Measurements from ENCODE around the gene TSPAN4.

The TSPAN4 gene

DNA sequence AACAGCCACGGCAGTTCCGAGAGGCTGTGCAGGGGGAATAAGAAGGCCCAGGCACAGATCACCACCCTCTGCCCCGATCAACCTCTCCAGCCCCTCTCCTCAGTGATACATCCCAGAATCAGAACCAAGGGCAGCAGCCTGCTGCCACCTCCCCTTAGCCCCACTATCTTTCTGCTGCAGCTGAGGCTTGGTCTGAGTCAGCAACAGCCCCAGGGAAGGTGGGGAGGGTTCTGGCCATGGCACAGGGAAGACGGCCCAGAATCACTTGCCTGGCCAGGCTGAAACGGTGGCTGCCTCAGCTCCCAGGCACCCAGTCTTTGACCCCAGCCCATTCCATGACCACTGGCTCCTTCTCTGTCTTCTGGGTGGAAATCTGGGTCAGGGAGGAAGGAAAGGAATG is 65.6 kb downstream of the TSPAN4 start:
- DNase-seq (ENCODE audit: low read depth, low spot score), result peak; percentile 41

DNA sequence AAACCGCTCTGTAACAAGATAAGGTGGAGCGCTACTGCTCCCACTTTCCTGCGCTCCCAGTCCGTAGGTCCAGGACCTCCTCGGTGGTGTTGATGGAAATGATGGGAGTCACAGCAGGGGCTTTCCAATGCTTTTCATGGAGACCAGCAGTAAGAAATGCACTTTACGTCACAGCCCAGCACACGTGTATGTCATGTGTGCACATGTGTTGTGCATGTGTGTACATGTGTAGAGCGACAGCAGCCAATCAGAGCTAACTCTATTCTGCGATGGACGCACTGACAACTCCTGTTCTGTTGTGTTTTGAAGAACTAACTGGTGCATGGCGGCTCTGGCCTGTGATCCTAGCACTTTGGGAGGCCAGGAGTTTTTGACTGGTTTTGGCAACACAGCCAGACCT is 66.8 kb downstream of the TSPAN4 start:
- DNase-seq (ENCODE audit: low read depth, low spot score), result no peak

DNA sequence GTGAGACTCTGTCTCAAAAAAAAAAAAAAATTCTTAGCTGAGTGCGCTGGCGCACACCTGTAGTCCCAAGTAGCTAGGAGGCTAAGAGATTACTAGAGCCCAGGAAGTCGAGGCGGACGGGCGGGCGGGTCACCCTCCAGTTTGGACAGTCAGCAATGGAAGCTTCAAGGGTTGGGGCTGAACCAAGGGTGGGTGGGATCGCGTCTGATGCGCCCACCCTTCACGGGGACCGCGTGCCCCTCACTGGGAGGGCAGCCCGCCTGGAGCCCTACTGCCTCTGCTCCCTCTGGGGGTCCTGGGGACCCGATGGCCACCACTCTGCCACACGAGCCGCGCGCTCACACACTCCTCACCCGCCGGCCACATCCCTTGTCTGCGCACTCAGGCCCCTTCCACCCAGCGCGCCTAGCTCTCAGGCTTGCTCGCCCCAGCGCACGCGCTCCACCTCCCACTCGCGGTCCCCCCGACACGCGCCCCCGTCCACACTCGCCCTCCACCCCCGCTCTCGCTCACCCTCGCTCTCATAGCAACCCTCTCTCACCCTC is 67.5 kb downstream of the TSPAN4 start:
- no peak for DNase-seq (ENCODE audit: low read depth, low spot score)

DNA sequence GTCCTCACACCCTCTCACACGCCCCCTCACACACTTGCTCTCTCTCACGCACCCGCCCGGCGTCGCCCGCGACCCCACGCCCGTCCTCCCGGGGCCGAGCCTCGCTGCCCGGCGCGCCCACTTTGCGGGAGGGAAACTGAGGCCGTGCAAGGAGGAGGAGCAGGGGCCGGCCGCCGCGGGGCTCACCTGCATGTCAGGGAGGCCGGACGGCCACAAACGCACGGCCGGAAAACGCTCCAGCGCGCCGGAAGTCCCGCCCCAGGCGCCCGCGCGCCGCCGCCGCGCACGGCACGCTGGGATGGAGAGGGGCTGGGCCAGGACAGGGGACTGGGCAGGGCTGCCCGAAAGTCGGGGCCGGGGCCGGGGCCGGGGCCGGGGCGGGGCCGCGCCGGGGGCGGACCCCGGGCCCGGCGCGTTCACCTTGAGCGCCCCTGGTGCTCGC is 68.0 kb downstream of the TSPAN4 start, which contains the start of gene CHID1:
TSS of gene CHID1 (minus strand) at position 222 of the 442 bp plus-strand sequence. CDS start 5,994 bp downstream, outside the sequence.
- DNase-seq (ENCODE audit: low read depth, low spot score), result peak; percentile 95

DNA sequence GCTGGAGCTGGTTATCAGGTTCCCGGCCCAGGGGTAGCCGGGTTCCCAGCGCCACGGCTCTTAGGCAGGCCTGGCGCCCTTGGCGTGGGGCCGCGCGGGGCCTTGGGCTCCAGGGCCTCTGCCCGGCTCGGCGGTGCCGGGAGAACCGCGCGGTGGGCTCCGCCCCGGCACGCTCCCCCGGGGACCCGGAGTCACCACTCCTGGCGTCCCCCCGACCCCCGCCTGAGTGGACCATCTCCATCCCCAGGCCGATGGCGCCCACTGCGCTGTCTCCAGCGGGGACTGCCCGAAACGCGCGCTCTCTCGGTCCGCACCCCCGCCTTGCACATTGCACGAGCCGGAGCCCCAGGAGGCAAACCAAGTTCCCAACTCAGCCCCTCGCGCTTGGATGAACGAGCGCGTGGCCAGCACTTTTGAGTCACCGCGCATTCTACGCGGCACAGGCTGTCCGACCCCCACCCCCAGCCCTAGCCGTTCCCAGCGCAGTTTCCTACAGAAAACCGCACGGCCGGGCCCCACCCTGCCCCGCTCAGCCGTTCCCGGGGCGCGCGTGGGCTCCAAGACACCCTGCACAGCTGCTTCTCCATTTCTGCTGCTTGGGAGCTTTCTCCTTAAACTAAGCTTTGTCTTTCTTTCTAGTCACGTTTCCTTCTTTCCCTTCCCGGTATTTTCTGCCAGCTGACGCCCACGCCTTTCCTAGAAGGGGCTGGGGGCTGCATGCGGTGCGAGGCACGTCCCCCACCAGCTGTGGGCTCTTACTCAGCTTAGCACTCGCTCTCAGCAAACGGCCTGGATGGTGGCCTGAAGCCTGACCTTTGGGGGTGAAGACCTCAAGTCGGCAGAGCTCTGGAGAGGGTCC is 68.6 kb downstream of the TSPAN4 start:
- peak; percentile 58 for DNase-seq (ENCODE audit: low read depth, low spot score)

DNA sequence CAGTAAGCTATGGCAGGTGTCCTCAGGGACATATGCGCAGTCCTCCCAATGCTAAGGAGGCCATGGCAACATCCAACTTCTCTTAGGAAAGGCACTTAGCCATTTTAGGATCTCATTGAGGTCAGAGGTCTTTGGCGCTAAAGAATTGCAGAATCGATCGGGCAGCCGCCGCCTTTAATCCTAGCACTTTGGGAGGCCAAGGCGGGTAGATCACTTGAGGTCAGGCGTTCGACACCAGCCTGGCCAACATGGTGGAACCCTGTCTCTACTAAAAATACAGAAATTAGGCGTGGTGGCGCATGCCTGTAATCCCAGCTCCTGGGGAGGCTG is 69.2 kb downstream of the TSPAN4 start:
- DNase-seq (ENCODE audit: low read depth, low spot score), result no peak

DNA sequence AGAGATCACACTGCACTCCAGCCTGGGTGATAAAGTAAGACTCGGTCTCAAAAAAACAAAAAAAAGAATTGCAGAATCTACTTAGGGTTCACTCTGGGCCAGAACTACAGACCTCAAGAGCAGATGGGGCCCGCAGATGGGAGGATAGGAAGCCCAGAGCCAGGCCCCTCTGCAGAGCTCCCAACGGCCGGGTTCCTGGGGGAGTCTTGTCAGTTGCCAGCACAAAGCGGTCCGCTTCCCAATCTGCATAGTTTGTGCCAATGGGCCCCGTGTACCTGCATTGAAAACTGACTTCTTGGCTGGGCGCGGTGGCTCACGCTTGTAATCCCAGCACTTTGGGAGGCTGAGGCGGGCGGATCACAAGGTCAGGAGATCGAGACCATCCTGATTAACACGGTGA is 69.6 kb downstream of the TSPAN4 start:
- no peak for DNase-seq (ENCODE audit: low read depth, low spot score)

DNA sequence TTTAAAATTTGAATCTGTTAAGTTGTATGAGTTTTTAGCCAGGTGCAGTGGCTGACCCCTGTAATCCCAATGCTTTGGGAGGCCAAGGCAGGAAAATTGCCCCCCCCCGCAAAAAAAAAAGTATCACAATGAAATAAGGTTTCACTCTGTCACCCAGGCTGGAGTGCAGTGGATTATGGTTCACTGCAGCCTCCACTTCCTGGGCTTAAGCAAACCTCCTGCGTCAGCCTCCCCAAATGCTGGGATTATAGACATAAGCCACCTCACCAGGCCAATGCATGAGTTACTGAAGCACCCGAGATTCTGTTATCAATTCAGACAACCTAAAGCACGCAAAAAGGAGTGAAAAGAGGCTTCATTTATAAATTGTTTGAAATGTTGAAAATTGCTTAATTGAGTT is 70.4 kb downstream of the TSPAN4 start:
- no peak for DNase-seq (ENCODE audit: low read depth, low spot score)

DNA sequence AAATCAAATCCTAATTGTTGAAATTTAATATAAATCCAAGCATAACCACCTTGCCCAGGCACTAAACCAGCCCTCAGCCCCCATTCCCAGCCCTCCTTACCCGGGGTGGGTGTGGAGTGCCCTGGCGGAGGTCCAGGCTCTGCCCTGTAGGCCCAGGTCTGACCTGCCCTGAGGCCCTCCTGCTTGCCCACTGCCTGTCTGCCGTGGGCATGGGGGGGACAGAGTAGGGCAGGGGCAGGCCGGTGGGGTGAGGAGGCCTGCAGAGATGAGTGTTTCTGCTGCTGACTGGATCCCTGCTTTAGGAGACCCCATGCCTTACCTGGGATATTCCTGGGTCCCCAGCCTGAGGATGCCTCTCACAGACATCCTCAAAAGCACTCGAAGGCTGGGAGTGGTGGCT is 71.6 kb downstream of the TSPAN4 start:
- no peak for DNase-seq (ENCODE audit: low read depth, low spot score)

DNA sequence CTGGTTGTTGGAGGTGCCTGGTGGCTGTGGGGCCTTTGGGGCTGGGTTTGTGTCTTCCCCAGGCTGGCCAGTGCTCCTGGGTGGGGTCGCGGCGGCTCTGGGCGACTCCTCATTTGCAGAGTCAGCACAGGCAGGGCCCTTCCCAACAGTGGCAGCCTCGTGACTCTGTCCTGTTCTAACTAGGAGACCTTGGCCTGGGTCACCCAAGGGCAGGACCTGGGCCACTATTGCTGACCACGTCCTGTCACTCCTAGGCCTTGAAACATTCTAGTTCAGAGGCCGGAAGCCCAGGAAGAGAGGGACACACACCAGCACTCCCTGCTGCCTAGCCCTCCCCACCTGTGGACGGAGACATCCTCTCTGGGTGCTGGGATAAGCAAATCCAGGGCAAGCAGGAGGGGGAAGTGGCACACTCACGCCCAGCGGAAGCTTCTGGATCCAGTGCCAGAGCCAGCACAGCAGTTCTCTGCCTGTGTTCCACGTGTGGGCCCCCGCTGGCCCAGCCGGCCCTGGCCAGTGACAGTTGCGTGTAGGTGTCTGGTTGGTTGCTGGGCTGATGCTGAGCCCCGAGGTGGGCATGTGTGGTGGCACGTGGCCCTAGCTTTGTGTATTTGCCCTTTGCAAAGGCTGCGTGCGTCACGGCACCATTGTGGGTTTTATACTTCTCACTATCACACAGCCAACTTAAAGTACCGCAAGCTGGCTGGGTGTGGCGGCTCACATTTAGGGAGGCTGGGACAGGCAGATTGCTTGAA is 72.3 kb downstream of the TSPAN4 start:
- DNase-seq (ENCODE audit: low read depth, low spot score), result no peak

Measured in ELF-1 (cell line).